ENCODE measurements around the gene AP3S2. TPM values are rescaled to one million over a fixed set of nuclear protein-coding genes. Genes with fewer than 3 reads are reported as not detected.
"Not testable (repeated sequence)": the region's sequence is repeated elsewhere in the genome, so short reads cannot be mapped to it uniquely, and the experiment has no call there.

AP3S2 gene
- total RNA-seq, 2 experiments from 2014 or later, result 12.4 to 15.3 TPM

DNA sequence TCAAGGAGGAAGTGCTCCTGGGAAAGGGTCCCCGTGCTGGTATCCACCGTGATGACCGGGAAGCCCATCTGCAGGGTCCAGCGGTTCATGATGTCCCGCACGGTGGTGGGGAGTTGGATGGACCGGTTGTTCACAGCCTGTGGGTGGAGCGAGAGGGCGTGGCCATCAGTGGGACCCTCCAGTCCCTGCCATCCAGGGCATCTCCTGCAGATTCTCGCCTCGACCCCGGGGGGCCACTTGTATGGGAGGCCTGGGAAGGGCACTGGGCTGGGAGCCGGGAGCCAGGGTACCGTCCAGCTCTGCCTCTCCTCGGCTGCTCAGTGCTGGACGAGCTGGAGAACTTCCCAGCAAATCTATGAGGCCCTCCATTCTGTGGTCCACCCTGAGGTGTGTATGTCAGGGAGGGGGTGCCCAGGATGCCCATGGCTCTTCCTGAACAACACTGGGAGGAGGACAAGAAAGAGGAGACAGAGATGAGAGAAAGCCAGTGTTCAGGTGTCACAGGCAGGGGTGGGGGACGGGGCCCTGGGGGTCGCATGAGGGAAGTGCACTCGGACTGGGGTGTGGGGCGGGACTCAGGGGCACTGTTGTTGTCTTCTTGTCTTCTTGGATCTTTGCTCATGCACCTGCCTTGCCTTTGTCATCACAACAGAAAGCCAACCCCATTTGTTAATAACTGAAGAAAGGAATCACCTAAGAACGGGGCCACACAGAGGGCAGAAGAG is 92.2 kb downstream of the AP3S2 start:
- H3K27me3 Mint-ChIP-seq, result peaks cover 5% of the 10 kb centered on the region

DNA sequence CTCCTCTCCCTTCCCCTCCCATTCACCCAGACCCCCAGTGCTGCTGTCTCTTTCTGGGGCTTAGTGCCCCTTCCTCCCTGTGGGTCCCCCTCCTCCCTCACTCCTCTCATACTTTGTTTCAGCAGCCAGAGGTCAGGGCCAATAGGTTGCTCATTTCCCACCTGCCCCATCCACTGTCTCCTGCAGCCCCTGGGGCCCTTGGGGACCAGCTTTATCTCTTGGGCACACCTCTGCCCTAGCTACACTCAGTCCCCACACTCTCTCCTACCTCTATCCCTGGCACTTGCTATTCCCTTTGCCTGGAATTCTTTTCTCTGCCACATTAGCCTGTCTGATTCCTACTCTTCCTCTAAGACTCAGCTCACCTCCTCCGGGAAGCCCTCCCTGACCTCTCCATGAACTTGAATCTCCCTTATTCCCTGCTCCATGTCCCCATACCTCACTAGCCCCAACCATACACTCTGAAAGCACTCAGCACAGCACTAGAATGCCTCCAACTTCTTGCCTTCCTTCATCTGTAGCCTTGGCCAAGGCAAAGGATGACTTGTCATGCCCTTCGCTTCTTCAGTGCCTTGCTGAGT is 93.8 kb downstream of the AP3S2 start:
- H3K9me3 Mint-ChIP-seq (ENCODE audit: low read depth), result peaks cover 11% of the 10 kb centered on the region
- no peaks in the 10 kb centered on the region for H3K4me1 Mint-ChIP-seq
- ATAC-seq (no peak), DNase-seq (no peak)
- no peak overlapping the region for H3K4me3 Mint-ChIP-seq
- no peaks in the 10 kb centered on the region for H3K36me3 Mint-ChIP-seq (ENCODE audit: low read depth)
- CTCF ChIA-PET, result no interaction called here
- H3K27ac Mint-ChIP-seq, result no peak overlapping the region
- POLR2A ChIA-PET, result no interaction called here
- intact Hi-C loops (cut with DNase I, micrococcal nuclease), result no loop called here
- H3K27me3 Mint-ChIP-seq, result peaks cover 5% of the 10 kb centered on the region

More for the DNA sequence above, 92.2 kb downstream of the AP3S2 start:
- Mint-ChIP-seq H3K4me1 (no peaks in the 10 kb centered on the region), H3K4me3 (no peak overlapping the region), H3K36me3 (ENCODE audit: low read depth) (no peaks in the 10 kb centered on the region), H3K9me3 (ENCODE audit: low read depth) (peaks cover 4% of the 10 kb centered on the region), H3K27ac (no peak overlapping the region)
- POLR2A ChIA-PET, result no interaction called here
- intact Hi-C loops (cut with DNase I, micrococcal nuclease), result no loop called here
- ATAC-seq, result no peak
- CTCF ChIA-PET, result interaction anchor here (0.7 to 1.2 kb wide), 2 partner anchors 21 to 444 kb away, joined by 3 read pairs; no protein-coding TSS in a partner anchor
- DNase-seq, result no peak

DNA sequence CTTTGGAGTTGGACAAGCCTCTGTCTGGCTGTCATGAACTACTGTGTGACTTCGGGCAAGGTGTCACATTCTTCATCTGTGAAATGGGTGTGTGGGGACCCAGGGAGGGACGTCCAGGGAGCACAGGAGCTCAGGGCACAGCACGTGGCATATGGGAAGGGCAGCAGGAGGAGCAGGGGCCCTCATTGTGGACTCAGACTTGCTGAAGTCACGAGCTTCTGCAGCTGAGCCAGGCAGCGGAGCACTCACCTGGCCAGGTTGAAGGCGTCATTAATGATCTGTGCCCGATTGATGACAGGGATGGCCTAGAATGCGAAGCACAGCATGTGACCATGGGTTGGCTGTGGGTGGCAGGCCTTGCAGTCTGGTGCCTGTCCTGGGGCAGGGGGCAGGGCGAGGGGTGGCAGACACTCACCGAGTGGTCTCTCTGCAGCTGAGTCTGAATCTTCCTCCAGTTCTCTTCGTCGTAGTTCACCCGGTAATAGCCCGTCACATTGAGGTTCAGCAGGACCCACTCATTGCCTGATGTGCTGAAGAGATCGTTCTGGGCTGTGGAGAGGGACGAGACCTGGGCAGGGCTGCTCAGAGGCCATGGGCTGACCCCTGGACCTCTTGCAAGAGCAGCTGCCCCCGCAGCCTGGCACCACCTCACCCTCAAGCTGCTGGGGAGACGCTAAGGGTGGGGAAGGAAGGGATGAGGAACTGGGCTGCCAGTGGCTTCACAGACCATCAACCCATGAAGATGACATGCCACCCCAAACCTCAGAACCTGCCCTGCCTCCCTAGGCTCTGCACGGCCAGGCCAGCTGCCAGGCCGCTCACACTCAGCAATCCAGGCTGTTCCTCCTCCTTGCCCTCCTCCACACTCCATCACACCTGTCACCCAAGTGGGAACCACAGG is 94.5 kb downstream of the AP3S2 start:
- Mint-ChIP-seq H3K4me3 (no peak overlapping the region), H3K27me3 (peaks cover 5% of the 10 kb centered on the region), H3K4me1 (no peaks in the 10 kb centered on the region), H3K9me3 (ENCODE audit: low read depth) (peaks cover 11% of the 10 kb centered on the region), H3K27ac (no peak overlapping the region), H3K36me3 (ENCODE audit: low read depth) (no peaks in the 10 kb centered on the region)
- ChIA-PET CTCF (no interaction called here), POLR2A (no interaction called here)
- intact Hi-C loops (cut with DNase I, micrococcal nuclease), result no loop called here
- DNase-seq (no peak), ATAC-seq (no peak)

DNA sequence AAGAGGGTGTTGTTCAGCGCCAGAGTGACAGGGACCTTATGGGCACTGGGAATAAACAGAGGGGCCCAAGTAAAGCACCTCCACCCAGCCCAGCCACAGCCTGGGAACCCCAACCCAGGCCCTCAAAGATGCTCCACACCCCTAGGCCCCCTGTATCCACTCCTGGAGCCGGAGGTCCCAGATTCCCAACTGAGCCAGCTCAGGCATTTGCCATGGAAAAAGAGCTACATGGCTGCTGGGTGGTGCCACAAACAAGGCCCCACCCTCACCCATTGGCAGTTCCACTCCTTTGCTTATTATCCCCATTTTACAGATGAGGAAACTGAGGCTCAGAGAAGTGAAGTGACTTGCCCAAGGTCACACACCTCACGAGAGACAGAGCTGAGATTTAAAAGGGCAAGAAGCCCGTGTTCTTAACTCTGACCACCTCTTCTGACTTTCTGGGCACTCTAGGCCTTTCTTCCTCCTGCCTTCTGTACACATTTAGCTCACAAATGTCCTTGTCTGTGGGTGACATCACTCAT is 96.1 kb downstream of the AP3S2 start:
- Mint-ChIP-seq H3K27ac (no peak overlapping the region), H3K4me1 (no peaks in the 10 kb centered on the region), H3K36me3 (ENCODE audit: low read depth) (no peaks in the 10 kb centered on the region), H3K4me3 (no peak overlapping the region), H3K9me3 (ENCODE audit: low read depth) (peaks cover 11% of the 10 kb centered on the region), H3K27me3 (peaks cover 7% of the 10 kb centered on the region)
- DNase-seq (no peak), ATAC-seq (no peak)
- ChIA-PET CTCF (interaction anchor here (0.7 to 1.3 kb wide), 3 partner anchors 77 to 740 kb away, joined by 3 to 4 read pairs (median 3); no protein-coding TSS in a partner anchor), POLR2A (no interaction called here)
- intact Hi-C loops (cut with DNase I, micrococcal nuclease), result no loop called here

DNA sequence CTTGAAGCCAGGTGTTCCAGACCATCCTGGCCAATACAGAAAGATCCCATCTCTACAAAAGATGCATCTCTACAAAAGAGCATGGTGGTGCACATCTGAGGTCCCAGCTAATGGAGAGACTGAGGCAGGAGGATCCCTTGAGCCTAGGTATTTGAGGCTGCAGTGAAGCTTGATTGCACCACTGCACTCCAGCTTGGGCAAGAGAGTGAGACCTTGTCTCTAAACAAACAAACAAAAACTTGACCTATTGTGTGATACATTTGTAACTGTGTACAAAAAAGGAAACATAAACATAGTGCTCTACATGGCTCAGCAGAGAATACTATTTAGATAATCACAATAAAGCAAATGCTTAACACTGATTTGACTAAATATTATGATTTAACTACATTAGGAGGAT is 97.8 kb downstream of the AP3S2 start:
- intact Hi-C loops (cut with DNase I, micrococcal nuclease), result no loop called here
- CTCF ChIA-PET, result no interaction called here
- peaks cover 4% of the 10 kb centered on the region for H3K27me3 Mint-ChIP-seq
- POLR2A ChIA-PET, result no interaction called here
- no peak for DNase-seq
- H3K9me3 Mint-ChIP-seq (ENCODE audit: low read depth), result peaks cover 11% of the 10 kb centered on the region
- no peak for ATAC-seq
- H3K4me1 Mint-ChIP-seq, result no peaks in the 10 kb centered on the region
- H3K4me3 Mint-ChIP-seq, result no peak overlapping the region
- no peaks in the 10 kb centered on the region for H3K36me3 Mint-ChIP-seq (ENCODE audit: low read depth)
- H3K27ac Mint-ChIP-seq, result no peak overlapping the region

DNA sequence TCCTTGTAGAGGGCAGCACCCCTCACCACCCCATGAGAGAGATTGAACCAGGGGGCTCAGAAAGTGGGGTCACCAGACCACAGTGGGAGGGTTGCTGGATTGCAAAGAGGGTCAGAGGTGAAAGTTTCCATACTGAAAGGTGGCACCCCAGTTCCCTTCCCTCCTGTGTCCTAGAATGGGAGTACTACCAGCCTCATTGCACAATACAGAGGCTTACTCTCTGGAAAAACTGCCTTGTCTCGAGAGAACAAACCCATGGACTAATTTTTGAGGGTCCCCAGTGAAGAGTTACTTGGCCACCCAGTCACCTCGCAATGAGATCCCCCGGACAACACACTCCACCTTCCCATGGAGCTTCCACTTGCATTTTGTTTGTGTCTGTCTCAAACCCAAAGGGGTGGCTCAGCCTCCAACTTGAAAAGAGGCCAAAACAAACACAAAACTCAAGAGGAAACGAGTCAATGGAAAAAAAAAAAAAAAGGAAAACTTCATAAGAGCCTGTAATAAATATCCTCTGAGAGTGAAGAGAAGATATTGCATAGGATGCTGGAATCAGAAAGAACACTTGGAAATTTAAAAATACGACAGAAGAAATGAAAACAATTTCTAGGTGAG is 99.1 kb downstream of the AP3S2 start:
- ATAC-seq, result no peak
- Mint-ChIP-seq H3K27ac (no peak overlapping the region), H3K36me3 (ENCODE audit: low read depth) (no peaks in the 10 kb centered on the region), H3K4me3 (no peak overlapping the region), H3K4me1 (no peaks in the 10 kb centered on the region), H3K27me3 (peaks cover 2% of the 10 kb centered on the region), H3K9me3 (ENCODE audit: low read depth) (peaks cover 11% of the 10 kb centered on the region)
- ChIA-PET CTCF (interaction anchor here (0.6 kb wide), 1 partner anchor 351 kb away, joined by 3 read pairs; no protein-coding TSS in a partner anchor), POLR2A (no interaction called here)
- no peak for DNase-seq
- intact Hi-C loops (cut with DNase I, micrococcal nuclease), result loop anchor here in 1 of 2 experiments (5.0 kb wide), 1 partner anchor 67 kb away; no protein-coding TSS in a partner anchor

DNA sequence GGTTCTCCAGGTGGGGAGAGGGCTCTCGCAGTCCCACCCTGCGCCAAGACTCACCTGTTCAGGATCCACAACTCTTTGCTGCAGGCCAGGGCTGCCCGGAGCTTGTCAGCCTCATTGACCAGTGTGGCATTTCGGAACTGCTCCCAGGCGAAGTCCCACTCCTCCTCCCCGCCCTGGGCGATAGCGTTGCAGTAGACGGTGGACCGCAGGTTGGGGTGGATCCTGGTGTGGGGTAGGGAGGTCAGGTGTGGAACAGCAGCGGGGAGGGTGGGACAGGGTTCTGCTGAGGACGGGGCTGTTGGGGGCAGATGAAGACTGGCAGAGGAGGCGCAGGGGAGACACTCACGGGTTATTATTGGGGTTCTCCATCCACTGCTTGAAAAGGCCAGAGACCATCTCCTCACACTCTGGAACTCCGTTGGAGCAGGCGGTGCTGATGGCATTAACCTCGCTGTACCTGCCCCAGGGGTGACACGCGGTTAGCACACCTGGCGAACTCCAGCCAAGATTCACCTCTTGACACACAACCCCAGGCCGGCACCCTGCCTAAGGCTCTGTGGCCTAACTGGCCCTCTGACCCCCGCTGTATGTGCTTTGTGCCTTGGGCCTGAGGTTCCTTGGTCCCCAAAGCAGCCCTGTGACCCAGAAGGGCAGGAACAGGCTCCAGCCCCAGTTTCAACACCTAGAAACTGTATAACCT is 101.5 kb downstream of the AP3S2 start:
- intact Hi-C loops (cut with DNase I, micrococcal nuclease), result loop anchor here in 1 of 2 experiments (5.0 kb wide), 1 partner anchor 65 kb away; no protein-coding TSS in a partner anchor
- no peaks in the 10 kb centered on the region for H3K36me3 Mint-ChIP-seq (ENCODE audit: low read depth)
- H3K27me3 Mint-ChIP-seq, result peaks cover 4% of the 10 kb centered on the region
- DNase-seq (no peak), ATAC-seq (no peak)
- H3K9me3 Mint-ChIP-seq (ENCODE audit: low read depth), result peaks cover 16% of the 10 kb centered on the region
- H3K27ac Mint-ChIP-seq, result no peak overlapping the region
- H3K4me1 Mint-ChIP-seq, result no peaks in the 10 kb centered on the region
- H3K4me3 Mint-ChIP-seq, result no peak overlapping the region
- CTCF ChIA-PET, result interaction anchor here (0.7 kb wide), 1 partner anchor 31 kb away, joined by 3 read pairs; no protein-coding TSS in a partner anchor
- POLR2A ChIA-PET, result no interaction called here

DNA sequence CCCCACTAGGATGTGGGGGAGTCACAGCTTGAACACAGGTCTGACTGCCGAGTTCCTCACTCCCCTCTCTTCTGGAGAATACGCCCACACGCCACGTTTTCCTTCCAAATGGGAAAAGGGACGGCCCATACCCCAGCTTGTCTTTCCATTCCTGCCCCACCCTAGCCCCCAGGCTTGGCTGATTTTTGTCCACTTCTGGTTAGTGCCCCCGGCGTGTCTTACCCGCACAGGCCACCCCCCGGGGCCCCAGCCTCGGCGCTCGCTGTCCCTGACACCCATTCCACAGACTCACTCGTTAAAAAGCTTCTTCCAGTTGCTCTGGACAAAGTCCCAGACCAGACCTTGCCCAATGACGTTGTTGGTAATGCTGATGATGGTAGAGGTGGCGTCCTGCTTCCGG is 103.1 kb downstream of the AP3S2 start:
- intact Hi-C loops (cut with DNase I, micrococcal nuclease), result loop anchor here in 1 of 2 experiments (5.0 kb wide), 1 partner anchor 63 kb away; no protein-coding TSS in a partner anchor
- DNase-seq (no peak), ATAC-seq (no peak)
- ChIA-PET CTCF (no interaction called here), POLR2A (no interaction called here)
- Mint-ChIP-seq H3K4me3 (no peak overlapping the region), H3K27ac (no peak overlapping the region), H3K36me3 (ENCODE audit: low read depth) (no peaks in the 10 kb centered on the region), H3K27me3 (peaks cover 4% of the 10 kb centered on the region), H3K4me1 (no peaks in the 10 kb centered on the region), H3K9me3 (ENCODE audit: low read depth) (peaks cover 7% of the 10 kb centered on the region)

DNA sequence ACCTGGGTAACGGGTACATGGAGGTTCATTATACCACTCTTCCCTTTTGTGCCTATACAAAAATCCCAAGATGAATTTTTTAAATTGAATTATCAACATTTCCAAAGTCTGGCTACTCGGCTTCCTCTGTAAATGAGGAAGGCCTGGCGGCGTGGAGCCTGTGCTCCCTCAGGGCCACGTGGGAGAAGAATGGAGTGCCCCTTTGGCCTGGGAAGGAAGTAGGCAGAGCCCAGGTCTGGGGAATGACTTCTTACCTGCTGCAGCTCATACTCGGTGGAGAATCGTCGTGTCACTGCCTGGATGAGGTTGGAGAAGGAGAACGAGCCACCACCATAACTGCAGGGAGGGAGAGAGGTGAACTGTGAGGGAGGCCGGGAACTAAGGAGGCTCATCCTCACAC is 103.6 kb downstream of the AP3S2 start:
- intact Hi-C loops (cut with DNase I, micrococcal nuclease), result loop anchor here in 1 of 2 experiments (5.0 kb wide), 1 partner anchor 63 kb away; no protein-coding TSS in a partner anchor
- DNase-seq (no peak), ATAC-seq (no peak)
- Mint-ChIP-seq H3K4me1 (no peaks in the 10 kb centered on the region), H3K9me3 (ENCODE audit: low read depth) (peaks cover 6% of the 10 kb centered on the region), H3K4me3 (no peak overlapping the region), H3K27ac (no peak overlapping the region), H3K27me3 (peaks cover 4% of the 10 kb centered on the region), H3K36me3 (ENCODE audit: low read depth) (no peaks in the 10 kb centered on the region)
- ChIA-PET CTCF (no interaction called here), POLR2A (no interaction called here)

DNA sequence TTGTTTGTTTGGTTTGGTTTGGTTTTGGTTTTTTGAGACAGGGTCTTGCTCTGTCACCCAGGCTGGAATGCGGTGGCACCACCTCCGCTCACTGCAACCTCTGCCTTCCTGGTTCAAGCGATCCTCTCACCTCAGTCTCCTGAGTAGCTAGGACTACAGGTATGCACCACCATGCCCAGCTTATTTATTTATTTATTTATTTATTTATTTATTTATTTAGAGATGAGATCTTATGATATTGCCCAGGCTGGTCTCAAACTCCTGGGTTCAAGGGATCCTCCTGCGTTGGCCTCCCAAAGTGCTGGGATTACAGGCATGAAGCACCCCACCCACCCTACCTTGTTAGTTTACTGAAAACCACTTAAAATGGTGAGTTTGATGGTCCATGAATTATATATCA is 105.2 kb downstream of the AP3S2 start:
- CTCF ChIA-PET, result interaction anchor here (0.6 kb wide), 1 partner anchor 1120 kb away, joined by 3 read pairs; no protein-coding TSS in a partner anchor
- H3K27me3 Mint-ChIP-seq; H3K4me3 Mint-ChIP-seq; H3K27ac Mint-ChIP-seq; ATAC-seq; POLR2A ChIA-PET; H3K9me3 Mint-ChIP-seq (ENCODE audit: low read depth); DNase-seq; H3K4me1 Mint-ChIP-seq; H3K36me3 Mint-ChIP-seq (ENCODE audit: low read depth); intact Hi-C loops (cut with DNase I, micrococcal nuclease): not testable (repeated sequence)

Data from activated CD4-positive, alpha-beta T cell treated with anti-CD3 and anti-CD28 coated beads for 36 hours (primary cell).